ENCODE measurements around the gene XRCC6. TPM values are rescaled to one million over a fixed set of nuclear protein-coding genes. Genes with fewer than 3 reads are reported as not detected.

The XRCC6 gene
- total and polyA plus RNA-seq, 9 of the 15 experiments (the other 6 are each of a cell fraction or from before 2014, with no cell fraction given): 151 to 440 (median 318) TPM

- TF ChIP-seq HNRNPLL (IDR thresholded peaks at IDR 0.05; ENCODE audit: low read depth, low read length, poor library complexity, severe bottlenecking) (peak; percentile 82), ZC3H4 (CRISPR knock-in tag; IDR thresholded peaks at IDR 0.05; ENCODE audit: borderline replicate concordance) (no peak), GTF3C2 (IDR thresholded peaks at IDR 0.05; ENCODE audit: borderline replicate concordance, extremely low read depth, insufficient read length) (peak; percentile 60), SAFB (IDR thresholded peaks at IDR 0.05; ENCODE audit: borderline replicate concordance, low read depth, low read length) (no peak), ZNF174 (CRISPR knock-in tag; IDR thresholded peaks at IDR 0.05) (no peak), GATAD2B (IDR thresholded peaks at IDR 0.05; ENCODE audit: borderline replicate concordance) (no peak), MLLT1 (IDR thresholded peaks at IDR 0.05) (no peak), SAP30 (IDR thresholded peaks at IDR 0.05; ENCODE audit: borderline replicate concordance, insufficient read depth, low read depth, low read length, poor library complexity, severe bottlenecking) (peak; percentile 61), XRCC4 (IDR thresholded peaks at IDR 0.05; ENCODE audit: extremely low read depth, insufficient read depth, insufficient read length) (no peak), CBFA2T2 (conservative IDR thresholded peaks at IDR 0.05) (no peak), TAF15 (IDR thresholded peaks at IDR 0.05; ENCODE audit: low read depth, low read length) (no peak), CBX1 (IDR thresholded peaks at IDR 0.05; ENCODE audit: low read depth) (no peak), CBFA2T3 (IDR thresholded peaks at IDR 0.05) (no peak), SIX5 (IDR thresholded peaks at IDR 0.05; ENCODE audit: borderline replicate concordance in 1 of 2, insufficient read depth in 1 of 2, low read depth in 1 of 2, low read length in 2 of 2) (no peak), KDM1A (IDR thresholded peaks at IDR 0.05) (no peak), ZBTB33 (CRISPR knock-in tag; IDR thresholded peaks at IDR 0.05) (no peak), SRF (CRISPR knock-in tag; IDR thresholded peaks at IDR 0.05) (no peak), ZNF507 (tag; conservative IDR thresholded peaks at IDR 0.05) (no peak), ZEB2 (IDR thresholded peaks at IDR 0.05) (no peak), ZFP91 (CRISPR knock-in tag; IDR thresholded peaks at IDR 0.05) (no peak)
These were observed 67.5 kb downstream of the XRCC6 start, which contains the start of gene SNU13 (continued) for GRCh38 chr22:41688365-41689211.

Measured in K562 (cell line).